H1 (cell line): ENCODE results near the gene PIGBOS1. TPM values are rescaled to one million over a fixed set of nuclear protein-coding genes. Genes with fewer than 3 reads are reported as not detected.

Source experiments
- ASH2L ChIP-seq: fragments of 200-600, 300-600 bp; sonication (generic); IDR thresholded peaks from one replicate; pipeline ENCODE4 v1.7.1; 2017; ENCODE audit warnings: low read length
- CTBP2 ChIP-seq: IDR thresholded peaks from 2 replicates; pipeline ENCODE4 v1.7.0; 2011; ENCODE audit warnings: borderline replicate concordance, mild to moderate bottlenecking, moderate library complexity, mixed read lengths, low read length; ENCODE audit not compliant: insufficient read depth, insufficient read length
- GABPA ChIP-seq: IDR thresholded peaks from 2 replicates; pipeline ENCODE4 v1.6.1; 2011; ENCODE audit warnings: mild to moderate bottlenecking, low read length, moderate library complexity, borderline replicate concordance; ENCODE audit not compliant: insufficient read depth
- GTF2F1 ChIP-seq: IDR thresholded peaks from 2 replicates; pipeline ENCODE4 v1.6.1; 2012; ENCODE audit warnings: low read depth, low read length, improper control_type of control experiment, borderline replicate concordance
- POLR2A ChIP-seq, 2 experiments: IDR thresholded peaks; 1 replicate in 1 of 2; 2 replicates in 1 of 2; pipeline ENCODE4 v1.6.1; 2011; ENCODE audit warnings: low read depth in 2 of 2, low read length in 2 of 2, mild to moderate bottlenecking in 2 of 2; ENCODE audit errors: control extremely low read depth in 1 of 2
- RAD21 ChIP-seq, 2 experiments: IDR thresholded peaks in 1 of 2; conservative IDR thresholded peaks in 1 of 2; 2 replicates each; pipeline ENCODE4 v1.6.1; 2011; ENCODE audit warnings: low read depth in 2 of 2, low read length in 2 of 2, improper control_type of control experiment in 1 of 2, inconsistent platforms in 1 of 2, mild to moderate bottlenecking in 1 of 2, moderate library complexity in 1 of 2
- YY1 ChIP-seq: IDR thresholded peaks from 2 replicates; pipeline ENCODE4 v1.6.1; 2011; ENCODE audit warnings: low read depth, mild to moderate bottlenecking, low read length
- polyA plus RNA-seq, 7 experiments: library from polyadenylated mRNA; depleted of rRNA in 3 of 7; stranded (reverse) in 5 of 7; unstranded in 2 of 7; fragments of >200 nt in 5 of 7; fragments of 200-250 nt in 2 of 7; gene quantifications; 1 replicate in 5 of 7; 2 replicates in 1 of 7; 4 replicates in 1 of 7; pipeline versions ENCODE4 v1.2.1 to v1.2.3, GENCODE V29; 2011 to 2013; ENCODE audit warnings: missing spikeins in 2 of 7, mixed read lengths in 2 of 7
- total RNA-seq: library from RNA; stranded (reverse); fragmentation: NEBNext Ultra II Directional; extraction: Animal tissue kit (Norgen Biotek cat#: 25700); gene quantifications from 2 replicates; pipeline ENCODE4 v1.2.1, GENCODE V29; 2021
- TF ChIP-seq, protein P1 (sequence below): fragments of 300-600 bp; sonication (generic); IDR thresholded peaks from 2 replicates; pipeline ENCODE4 v1.7.1; 2012; ENCODE audit warnings: low read length, moderate library complexity, mild to moderate bottlenecking, inconsistent platforms; ENCODE audit not compliant: insufficient replicate concordance
- TF ChIP-seq, protein P2 (sequence below): IDR thresholded peaks from 2 replicates; pipeline ENCODE4 v1.6.1; 2012; ENCODE audit warnings: inconsistent platforms

PIGBOS1 gene
- total and polyA plus RNA-seq, 2 of the 8 experiments (the other 6 are each of a cell fraction or from before 2014, with no cell fraction given): 7.8 to 16.7 TPM

DNA sequence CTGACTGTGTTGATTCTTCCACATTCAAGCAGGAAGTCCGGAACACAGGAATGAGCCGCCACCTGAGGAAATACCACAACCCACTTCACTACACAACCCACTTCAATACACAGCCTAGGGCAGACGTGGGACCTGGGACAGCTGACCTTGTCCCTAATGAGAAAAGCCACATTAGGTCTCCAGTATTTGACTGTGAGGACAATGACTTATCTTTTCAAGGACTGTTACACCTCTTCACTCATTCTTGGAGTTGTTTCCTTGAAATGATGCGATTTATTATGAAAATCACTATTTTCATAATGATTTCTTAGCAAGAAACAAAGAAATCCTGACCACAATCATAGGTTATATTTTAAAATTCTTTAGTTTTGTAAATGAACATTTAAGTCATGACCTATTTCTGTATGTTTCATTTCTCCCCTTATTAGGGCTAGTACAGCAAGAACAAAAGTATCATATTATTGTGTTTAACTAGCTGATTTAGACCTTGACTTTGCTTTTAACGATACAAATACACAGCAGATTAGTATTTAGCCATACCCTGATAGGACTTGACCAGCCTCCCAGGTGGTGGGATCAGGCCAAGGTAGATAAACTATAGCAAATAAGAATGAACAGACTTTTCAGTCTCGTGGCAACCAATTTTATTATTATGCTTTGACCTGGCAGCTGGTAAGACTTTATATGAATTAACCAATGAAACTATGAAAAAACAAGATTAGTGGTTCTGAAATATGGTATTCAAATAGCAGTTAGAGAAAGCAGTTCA, 35.4 kb downstream of the PIGBOS1 start (continued):
- TF ChIP-seq, protein P1, sequence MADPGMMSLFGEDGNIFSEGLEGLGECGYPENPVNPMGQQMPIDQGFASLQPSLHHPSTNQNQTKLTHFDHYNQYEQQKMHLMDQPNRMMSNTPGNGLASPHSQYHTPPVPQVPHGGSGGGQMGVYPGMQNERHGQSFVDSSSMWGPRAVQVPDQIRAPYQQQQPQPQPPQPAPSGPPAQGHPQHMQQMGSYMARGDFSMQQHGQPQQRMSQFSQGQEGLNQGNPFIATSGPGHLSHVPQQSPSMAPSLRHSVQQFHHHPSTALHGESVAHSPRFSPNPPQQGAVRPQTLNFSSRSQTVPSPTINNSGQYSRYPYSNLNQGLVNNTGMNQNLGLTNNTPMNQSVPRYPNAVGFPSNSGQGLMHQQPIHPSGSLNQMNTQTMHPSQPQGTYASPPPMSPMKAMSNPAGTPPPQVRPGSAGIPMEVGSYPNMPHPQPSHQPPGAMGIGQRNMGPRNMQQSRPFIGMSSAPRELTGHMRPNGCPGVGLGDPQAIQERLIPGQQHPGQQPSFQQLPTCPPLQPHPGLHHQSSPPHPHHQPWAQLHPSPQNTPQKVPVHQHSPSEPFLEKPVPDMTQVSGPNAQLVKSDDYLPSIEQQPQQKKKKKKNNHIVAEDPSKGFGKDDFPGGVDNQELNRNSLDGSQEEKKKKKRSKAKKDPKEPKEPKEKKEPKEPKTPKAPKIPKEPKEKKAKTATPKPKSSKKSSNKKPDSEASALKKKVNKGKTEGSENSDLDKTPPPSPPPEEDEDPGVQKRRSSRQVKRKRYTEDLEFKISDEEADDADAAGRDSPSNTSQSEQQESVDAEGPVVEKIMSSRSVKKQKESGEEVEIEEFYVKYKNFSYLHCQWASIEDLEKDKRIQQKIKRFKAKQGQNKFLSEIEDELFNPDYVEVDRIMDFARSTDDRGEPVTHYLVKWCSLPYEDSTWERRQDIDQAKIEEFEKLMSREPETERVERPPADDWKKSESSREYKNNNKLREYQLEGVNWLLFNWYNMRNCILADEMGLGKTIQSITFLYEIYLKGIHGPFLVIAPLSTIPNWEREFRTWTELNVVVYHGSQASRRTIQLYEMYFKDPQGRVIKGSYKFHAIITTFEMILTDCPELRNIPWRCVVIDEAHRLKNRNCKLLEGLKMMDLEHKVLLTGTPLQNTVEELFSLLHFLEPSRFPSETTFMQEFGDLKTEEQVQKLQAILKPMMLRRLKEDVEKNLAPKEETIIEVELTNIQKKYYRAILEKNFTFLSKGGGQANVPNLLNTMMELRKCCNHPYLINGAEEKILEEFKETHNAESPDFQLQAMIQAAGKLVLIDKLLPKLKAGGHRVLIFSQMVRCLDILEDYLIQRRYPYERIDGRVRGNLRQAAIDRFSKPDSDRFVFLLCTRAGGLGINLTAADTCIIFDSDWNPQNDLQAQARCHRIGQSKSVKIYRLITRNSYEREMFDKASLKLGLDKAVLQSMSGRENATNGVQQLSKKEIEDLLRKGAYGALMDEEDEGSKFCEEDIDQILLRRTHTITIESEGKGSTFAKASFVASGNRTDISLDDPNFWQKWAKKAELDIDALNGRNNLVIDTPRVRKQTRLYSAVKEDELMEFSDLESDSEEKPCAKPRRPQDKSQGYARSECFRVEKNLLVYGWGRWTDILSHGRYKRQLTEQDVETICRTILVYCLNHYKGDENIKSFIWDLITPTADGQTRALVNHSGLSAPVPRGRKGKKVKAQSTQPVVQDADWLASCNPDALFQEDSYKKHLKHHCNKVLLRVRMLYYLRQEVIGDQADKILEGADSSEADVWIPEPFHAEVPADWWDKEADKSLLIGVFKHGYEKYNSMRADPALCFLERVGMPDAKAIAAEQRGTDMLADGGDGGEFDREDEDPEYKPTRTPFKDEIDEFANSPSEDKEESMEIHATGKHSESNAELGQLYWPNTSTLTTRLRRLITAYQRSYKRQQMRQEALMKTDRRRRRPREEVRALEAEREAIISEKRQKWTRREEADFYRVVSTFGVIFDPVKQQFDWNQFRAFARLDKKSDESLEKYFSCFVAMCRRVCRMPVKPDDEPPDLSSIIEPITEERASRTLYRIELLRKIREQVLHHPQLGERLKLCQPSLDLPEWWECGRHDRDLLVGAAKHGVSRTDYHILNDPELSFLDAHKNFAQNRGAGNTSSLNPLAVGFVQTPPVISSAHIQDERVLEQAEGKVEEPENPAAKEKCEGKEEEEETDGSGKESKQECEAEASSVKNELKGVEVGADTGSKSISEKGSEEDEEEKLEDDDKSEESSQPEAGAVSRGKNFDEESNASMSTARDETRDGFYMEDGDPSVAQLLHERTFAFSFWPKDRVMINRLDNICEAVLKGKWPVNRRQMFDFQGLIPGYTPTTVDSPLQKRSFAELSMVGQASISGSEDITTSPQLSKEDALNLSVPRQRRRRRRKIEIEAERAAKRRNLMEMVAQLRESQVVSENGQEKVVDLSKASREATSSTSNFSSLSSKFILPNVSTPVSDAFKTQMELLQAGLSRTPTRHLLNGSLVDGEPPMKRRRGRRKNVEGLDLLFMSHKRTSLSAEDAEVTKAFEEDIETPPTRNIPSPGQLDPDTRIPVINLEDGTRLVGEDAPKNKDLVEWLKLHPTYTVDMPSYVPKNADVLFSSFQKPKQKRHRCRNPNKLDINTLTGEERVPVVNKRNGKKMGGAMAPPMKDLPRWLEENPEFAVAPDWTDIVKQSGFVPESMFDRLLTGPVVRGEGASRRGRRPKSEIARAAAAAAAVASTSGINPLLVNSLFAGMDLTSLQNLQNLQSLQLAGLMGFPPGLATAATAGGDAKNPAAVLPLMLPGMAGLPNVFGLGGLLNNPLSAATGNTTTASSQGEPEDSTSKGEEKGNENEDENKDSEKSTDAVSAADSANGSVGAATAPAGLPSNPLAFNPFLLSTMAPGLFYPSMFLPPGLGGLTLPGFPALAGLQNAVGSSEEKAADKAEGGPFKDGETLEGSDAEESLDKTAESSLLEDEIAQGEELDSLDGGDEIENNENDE: no peak
- TF ChIP-seq GTF2F1 (no peak), POLR2A (IDR thresholded peaks at IDR 0.05; ENCODE audit: control extremely low read depth in 1 of 2, low read depth in 2 of 2, low read length in 2 of 2) (no peak), RAD21 (IDR thresholded peaks at IDR 0.05 in 1 of 2, conservative IDR thresholded peaks at IDR 0.05 in 1 of 2; ENCODE audit: low read depth in 2 of 2, low read length in 2 of 2) (no peak), ASH2L (no peak), YY1 (no peak), GABPA (no peak), CTBP2 (no peak)
- TF ChIP-seq, protein P2, sequence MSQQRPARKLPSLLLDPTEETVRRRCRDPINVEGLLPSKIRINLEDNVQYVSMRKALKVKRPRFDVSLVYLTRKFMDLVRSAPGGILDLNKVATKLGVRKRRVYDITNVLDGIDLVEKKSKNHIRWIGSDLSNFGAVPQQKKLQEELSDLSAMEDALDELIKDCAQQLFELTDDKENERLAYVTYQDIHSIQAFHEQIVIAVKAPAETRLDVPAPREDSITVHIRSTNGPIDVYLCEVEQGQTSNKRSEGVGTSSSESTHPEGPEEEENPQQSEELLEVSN: no peak
